DMS 273 (cell line): Measurements from ENCODE around the gene NUCKS1.

Source experiments
- DNase-seq: peaks from one replicate; lab custom pipeline; 2025; ENCODE audit not compliant: unreplicated experiment; lab: John Stamatoyannopoulos, UW

The NUCKS1 gene

GRCh38 chr1:205703072-205703471 lies 46.9 kb downstream of the NUCKS1 start:
- no peak for DNase-seq

DNA sequence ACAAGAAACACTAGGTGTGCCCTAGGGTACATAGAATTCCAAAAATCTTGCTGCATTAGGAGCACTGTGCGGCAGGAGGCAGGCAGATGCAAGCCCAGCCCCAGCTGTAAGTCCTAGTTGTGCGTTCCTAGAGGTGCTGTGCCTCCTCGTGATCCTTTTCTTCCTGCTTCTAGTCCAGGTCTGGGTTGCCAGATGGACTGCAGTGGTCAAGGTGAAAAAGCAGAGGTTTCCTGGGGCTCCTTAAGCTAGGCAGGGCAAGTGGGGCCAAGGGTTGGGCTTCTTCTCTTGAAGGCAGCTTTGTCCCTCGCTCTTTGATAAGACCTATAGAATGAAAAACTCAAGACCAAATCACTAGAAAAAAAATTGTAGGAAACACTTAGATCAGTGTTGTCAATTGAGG lies 48.1 kb downstream of the NUCKS1 start:
- no peak for DNase-seq

GRCh38 chr1:205701420-205701819 lies 48.6 kb downstream of the NUCKS1 start:
- no peak for DNase-seq

- DNase-seq = peak; percentile 48
Measured at GRCh38 chr1:205700865-205701401, 49.0 kb downstream of the NUCKS1 start.

GRCh38 chr1:205699416-205699815 lies 50.6 kb downstream of the NUCKS1 start:
- DNase-seq = no peak

DNA sequence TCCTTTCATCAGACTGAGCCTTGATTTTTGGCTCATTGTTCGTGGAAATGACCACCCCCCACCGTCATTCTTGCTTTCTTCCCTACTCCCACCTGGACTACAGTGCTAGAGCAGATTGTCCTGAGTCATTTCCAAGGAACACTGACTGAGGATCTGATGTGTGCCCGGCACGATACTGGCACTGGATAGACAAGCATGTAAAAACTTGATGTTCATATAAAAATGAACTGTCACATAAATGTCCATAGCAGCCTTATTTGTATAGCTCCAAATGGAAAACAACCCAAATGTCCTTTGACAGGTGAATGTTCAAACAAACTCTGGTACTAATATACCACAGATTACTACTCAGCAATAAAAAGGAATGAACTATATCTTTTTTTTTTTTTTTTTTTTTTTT lies 51.1 kb downstream of the NUCKS1 start:
- DNase-seq = no peak

GRCh38 chr1:205693421-205693991 lies 56.5 kb downstream of the NUCKS1 start:
- DNase-seq = no peak

DNA sequence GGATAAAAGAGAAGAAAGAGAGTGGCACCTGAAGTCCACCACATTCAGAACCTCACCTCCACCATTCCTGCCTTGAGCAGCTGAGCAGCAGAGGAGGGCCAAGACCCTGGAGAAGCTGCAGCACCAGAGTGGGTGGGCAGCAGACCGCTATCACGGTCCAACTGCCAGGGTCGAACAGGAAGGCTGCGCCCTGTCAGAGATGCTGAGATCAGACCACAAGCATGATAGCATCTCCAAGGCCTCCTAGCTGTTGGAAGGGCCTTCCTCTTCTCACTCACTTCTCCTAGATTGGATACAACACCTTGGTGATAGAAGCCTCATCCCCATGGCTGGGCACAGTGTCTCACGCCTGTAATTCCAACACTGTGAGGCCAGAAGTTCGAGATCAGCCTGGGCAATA lies 57.6 kb downstream of the NUCKS1 start:
- no peak for DNase-seq

DNA sequence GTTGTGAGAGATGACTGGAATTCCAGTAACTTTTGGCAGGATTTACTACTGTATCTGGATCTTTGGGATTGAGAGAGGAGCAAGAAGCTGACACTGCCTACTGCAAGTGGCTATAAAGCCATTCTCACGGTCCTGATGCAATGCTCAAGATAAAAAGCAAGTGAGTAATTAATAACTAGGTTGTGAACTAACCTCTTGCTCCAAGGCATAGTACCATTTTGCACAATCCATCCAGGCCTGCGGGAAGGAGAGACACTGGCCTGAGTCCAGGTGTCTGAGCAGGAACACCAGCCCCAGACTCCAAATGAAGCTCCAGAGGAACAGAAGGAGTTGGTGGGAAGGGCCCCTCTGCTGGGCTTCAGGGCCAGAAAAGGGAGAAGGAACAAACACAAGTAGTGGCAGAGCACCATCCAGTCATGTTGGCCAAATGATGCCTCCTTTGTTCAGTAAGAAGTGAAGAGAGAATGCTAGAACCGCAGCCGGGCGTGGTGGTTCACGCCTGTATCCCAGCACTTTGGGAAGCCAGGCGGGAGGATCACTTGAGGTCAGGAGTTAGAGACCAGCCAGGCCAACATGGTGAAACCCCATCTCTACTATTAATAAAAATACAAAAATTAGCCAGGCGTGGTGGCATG lies 59.7 kb downstream of the NUCKS1 start:
- DNase-seq = no peak

GRCh38 chr1:205689479-205689878 lies 60.5 kb downstream of the NUCKS1 start:
- no peak for DNase-seq

DNA sequence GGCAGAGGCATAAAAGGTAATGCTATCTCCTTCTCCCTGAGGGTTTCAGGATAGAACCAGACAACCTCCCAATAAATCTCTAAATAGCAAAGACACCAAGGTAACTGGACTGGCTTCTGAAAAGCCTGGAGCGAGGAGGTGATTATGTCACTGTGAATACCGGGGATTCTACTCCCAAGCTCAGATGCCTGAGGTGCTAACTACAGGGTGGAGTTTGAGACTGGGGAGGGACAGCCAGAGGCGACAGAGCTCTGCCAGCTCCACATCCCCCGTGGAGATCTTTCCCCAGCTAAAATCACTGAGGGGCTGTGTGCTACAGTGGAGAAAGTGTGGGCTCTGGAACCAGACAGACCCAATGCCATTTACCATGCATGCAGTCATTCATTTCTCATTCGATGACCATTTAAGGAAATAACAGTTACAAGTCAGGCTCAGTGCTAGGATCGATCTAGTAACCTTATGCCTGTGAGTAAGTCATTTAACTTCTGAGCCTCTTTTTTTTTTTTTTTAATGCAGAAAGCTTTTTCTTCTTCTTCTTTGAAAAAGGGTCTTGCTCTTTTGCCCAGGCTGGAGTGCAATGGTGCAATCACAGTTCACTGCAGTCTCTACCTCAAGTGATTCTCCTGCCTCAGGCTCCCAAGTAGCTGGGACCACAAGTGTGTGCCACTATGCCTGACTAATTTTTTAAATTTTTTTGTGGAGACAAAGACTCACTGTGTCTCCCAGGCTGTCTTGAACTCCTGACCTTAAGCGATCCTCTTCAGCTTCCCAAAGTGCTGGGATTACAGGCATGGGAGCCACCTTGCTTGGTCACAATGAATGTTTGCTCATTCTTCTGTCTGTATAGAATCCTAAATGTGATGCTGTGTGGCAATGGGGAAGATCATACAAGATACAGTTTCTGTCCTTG lies 61.6 kb downstream of the NUCKS1 start:
- no peak for DNase-seq

DNA sequence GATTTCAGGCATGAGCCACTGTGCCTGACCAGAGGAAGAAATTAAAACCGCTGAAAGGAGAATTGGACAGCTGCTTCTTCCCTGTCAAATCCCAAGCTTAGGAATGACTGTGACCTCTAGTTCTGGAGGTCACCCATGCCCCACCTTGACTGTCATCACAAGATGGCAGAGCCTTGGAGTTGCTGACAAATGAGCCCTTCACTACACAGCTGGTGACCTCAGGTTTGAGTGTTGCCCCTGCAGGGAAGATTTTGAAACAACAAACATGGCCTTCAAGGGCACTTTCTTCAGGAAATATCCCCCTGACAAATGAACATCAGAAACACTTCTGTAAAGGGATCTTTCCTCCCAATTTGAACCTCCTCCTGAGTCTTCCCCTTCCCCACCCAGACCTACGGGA lies 62.7 kb downstream of the NUCKS1 start:
- DNase-seq = no peak

DNA sequence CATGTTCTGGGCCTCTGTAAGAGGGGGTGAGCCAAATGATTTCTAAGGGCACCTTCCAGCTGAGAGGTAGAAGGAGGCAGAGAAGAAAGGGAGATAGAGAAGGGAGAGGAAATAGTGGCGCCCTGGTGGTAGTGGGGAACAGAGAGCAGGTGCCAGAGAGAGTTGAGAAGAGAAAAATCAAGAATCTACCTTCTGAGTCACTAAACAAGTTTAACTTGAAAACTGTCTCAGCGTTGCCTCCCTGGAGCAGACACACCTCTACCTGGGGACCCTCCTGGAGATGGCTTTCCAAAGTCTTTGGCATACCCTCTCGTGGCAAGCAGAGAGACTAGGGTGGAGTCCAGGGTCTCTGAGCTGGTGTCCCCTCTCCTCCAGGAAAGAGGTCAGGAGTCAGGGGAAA lies 68.6 kb downstream of the NUCKS1 start:
- no peak for DNase-seq

- peak; percentile 77 for DNase-seq
Measured at GRCh38 chr1:205680073-205680851, 69.7 kb downstream of the NUCKS1 start, which contains the start of gene SLC45A3. SLC45A3 (minus strand) TSS chr1:205680509; CDS start chr1:205664656, 15,853 bp downstream.

DNA sequence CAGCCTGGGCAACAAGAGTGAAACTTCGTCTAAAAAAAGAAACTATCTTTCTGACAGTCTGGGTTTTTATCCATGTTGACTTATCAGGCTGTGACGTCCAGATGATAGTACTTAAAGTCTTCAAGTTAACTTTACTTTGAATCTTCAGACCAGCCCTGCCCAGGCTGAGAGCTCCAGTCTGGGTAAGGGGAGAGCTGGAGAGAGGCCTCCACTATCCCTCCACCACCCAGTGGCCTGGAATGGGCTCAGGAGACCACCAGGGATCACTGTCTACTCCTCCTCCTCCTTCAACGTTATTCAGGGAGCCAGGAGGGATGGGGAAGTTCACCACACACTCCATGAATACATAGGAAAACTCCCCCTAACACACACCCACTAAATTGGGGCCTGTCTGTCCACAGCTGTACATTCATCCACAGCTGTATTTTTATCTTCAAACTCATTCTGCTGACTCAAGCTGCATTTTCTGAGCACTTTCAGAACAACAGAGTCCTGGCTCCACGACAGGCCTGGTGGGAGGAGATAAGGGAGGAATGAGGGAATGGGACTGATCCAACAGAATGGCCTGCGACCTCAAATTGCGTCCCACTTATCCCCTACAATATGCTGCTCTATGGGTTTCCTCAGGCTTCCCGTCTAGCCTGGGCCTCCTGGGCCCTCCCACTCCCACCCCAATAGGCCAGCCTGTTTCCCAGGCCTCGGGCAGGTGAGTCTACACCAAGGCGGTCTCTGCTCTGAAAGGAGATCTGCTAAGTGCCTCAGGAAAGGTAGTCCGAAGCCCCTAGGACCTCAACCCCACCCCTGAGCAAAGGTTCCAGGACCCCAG lies 71.5 kb downstream of the NUCKS1 start:
- no peak for DNase-seq

DNA sequence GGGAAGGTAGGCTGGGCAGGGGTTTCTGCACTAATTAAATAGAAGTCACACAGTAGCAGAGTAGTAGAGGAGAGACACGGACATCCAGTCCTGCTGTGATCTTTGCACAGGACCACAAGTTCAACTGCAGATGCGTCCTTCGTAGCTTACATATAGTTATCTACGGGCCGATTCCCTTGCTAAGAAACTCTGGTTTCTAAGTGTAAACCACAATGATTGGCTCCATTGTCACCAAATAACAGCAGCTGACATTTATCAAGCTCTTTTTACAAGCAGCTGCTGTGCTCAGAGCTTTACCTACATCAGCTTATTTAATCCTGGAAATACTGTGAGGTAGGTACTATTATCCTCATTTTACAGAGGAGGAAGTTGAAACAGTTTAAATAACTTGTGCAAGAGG lies 72.8 kb downstream of the NUCKS1 start:
- DNase-seq = no peak

- no peak for DNase-seq
Measured at GRCh38 chr1:205676597-205676996, 73.4 kb downstream of the NUCKS1 start.

- DNase-seq = no peak
Measured at GRCh38 chr1:205676002-205676401, 74.0 kb downstream of the NUCKS1 start.

DNA sequence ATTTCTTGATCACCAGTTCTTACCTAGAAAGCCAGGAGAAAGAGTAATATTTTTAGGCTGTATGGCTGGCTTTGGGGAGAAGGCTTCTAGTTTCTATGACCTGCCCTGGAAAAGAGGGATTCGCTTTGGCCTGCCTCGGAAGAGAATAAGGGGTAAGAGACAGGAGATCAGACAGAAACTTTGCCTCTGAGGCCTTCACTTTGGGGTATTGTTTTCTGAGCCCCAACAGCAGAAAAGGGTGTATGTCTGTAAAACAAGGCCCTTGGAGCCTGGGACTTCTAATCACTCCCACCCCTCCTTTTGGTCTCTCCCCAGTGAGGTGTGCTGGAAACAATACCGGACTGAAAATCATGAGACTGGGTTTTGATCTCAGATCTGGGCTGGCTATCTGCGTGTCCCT lies 74.7 kb downstream of the NUCKS1 start:
- no peak for DNase-seq

- DNase-seq = no peak
Measured at GRCh38 chr1:205672970-205673369, 77.0 kb downstream of the NUCKS1 start.
